ENCODE measurements around the gene ABCA2. TPM values are rescaled to one million over a fixed set of nuclear protein-coding genes. Genes with fewer than 3 reads are reported as not detected.

ABCA2 gene
- total RNA-seq, 1 experiment from 2014 or later = 23.5 TPM

GRCh38 chr9:137051145-137051724 lies 23.2 kb upstream of the ABCA2 start:
- in situ Hi-C loops (cut with HindIII; ENCODE audit: low pct_unique_long_range_greater_than_20kb, low sequenced_read_pairs) = no loop called here
- no peak for DNase-seq (ENCODE audit: low read depth)

- in situ Hi-C loops (cut with HindIII; ENCODE audit: low pct_unique_long_range_greater_than_20kb, low sequenced_read_pairs) = no loop called here
Observed at GRCh38 chr9:137050570-137050969, 22.5 kb upstream of the ABCA2 start.

GRCh38 chr9:137049544-137050449 lies 21.8 kb upstream of the ABCA2 start:
- in situ Hi-C loops (cut with HindIII; ENCODE audit: low pct_unique_long_range_greater_than_20kb, low sequenced_read_pairs) = no loop called here
- DNase-seq (ENCODE audit: low read depth) = no peak

More at GRCh38 chr9:137050570-137050969, 22.5 kb upstream of the ABCA2 start:
- no peak for DNase-seq (ENCODE audit: low read depth)

- no peak for DNase-seq (ENCODE audit: low read depth)
- in situ Hi-C loops (cut with HindIII; ENCODE audit: low pct_unique_long_range_greater_than_20kb, low sequenced_read_pairs) = no loop called here
Observed at GRCh38 chr9:137048655-137049543, 20.9 kb upstream of the ABCA2 start.

- in situ Hi-C loops (cut with HindIII; ENCODE audit: low pct_unique_long_range_greater_than_20kb, low sequenced_read_pairs) = no loop called here
- peak; percentile 79 for DNase-seq (ENCODE audit: low read depth)
Observed at GRCh38 chr9:137046088-137046787, 18.2 kb upstream of the ABCA2 start, which contains the start of gene NPDC1. TSS of gene NPDC1 (minus strand) at chr9:137046177. CDS start at chr9:137045989, 188 bp downstream.

GRCh38 chr9:137045294-137046087 lies 17.5 kb upstream of the ABCA2 start:
- in situ Hi-C loops (cut with HindIII; ENCODE audit: low pct_unique_long_range_greater_than_20kb, low sequenced_read_pairs) = no loop called here
- DNase-seq (ENCODE audit: low read depth) = no peak

GRCh38 chr9:137044502-137045177 lies 16.6 kb upstream of the ABCA2 start:
- in situ Hi-C loops (cut with HindIII; ENCODE audit: low pct_unique_long_range_greater_than_20kb, low sequenced_read_pairs) = no loop called here
- DNase-seq (ENCODE audit: low read depth) = peak; percentile 29

GRCh38 chr9:137044037-137044436 lies 16.0 kb upstream of the ABCA2 start:
- in situ Hi-C loops (cut with HindIII; ENCODE audit: low pct_unique_long_range_greater_than_20kb, low sequenced_read_pairs) = no loop called here
- no peak for DNase-seq (ENCODE audit: low read depth)

- in situ Hi-C loops (cut with HindIII; ENCODE audit: low pct_unique_long_range_greater_than_20kb, low sequenced_read_pairs) = no loop called here
- DNase-seq (ENCODE audit: low read depth) = no peak
Observed at GRCh38 chr9:137042751-137043727, 15.0 kb upstream of the ABCA2 start.

- in situ Hi-C loops (cut with HindIII; ENCODE audit: low pct_unique_long_range_greater_than_20kb, low sequenced_read_pairs) = no loop called here
- DNase-seq (ENCODE audit: low read depth) = no peak
Observed at GRCh38 chr9:137041124-137041523, 13.1 kb upstream of the ABCA2 start.

GRCh38 chr9:137040568-137040967 lies 12.5 kb upstream of the ABCA2 start:
- no peak for DNase-seq (ENCODE audit: low read depth)
- in situ Hi-C loops (cut with HindIII; ENCODE audit: low pct_unique_long_range_greater_than_20kb, low sequenced_read_pairs) = no loop called here

- no peak for DNase-seq (ENCODE audit: low read depth)
- in situ Hi-C loops (cut with HindIII; ENCODE audit: low pct_unique_long_range_greater_than_20kb, low sequenced_read_pairs) = no loop called here
Observed at GRCh38 chr9:137039611-137040366, 11.8 kb upstream of the ABCA2 start.

GRCh38 chr9:137038916-137039315 lies 10.9 kb upstream of the ABCA2 start:
- DNase-seq (ENCODE audit: low read depth) = no peak
- in situ Hi-C loops (cut with HindIII; ENCODE audit: low pct_unique_long_range_greater_than_20kb, low sequenced_read_pairs) = no loop called here

- DNase-seq (ENCODE audit: low read depth) = no peak
- in situ Hi-C loops (cut with HindIII; ENCODE audit: low pct_unique_long_range_greater_than_20kb, low sequenced_read_pairs) = no loop called here
Observed at GRCh38 chr9:137037483-137037882, 9.4 kb upstream of the ABCA2 start.

GRCh38 chr9:137037035-137037434 lies 9.0 kb upstream of the ABCA2 start:
- in situ Hi-C loops (cut with HindIII; ENCODE audit: low pct_unique_long_range_greater_than_20kb, low sequenced_read_pairs) = no loop called here
- no peak for DNase-seq (ENCODE audit: low read depth)
